ENCODE data around the gene KIF5A.

DNA sequence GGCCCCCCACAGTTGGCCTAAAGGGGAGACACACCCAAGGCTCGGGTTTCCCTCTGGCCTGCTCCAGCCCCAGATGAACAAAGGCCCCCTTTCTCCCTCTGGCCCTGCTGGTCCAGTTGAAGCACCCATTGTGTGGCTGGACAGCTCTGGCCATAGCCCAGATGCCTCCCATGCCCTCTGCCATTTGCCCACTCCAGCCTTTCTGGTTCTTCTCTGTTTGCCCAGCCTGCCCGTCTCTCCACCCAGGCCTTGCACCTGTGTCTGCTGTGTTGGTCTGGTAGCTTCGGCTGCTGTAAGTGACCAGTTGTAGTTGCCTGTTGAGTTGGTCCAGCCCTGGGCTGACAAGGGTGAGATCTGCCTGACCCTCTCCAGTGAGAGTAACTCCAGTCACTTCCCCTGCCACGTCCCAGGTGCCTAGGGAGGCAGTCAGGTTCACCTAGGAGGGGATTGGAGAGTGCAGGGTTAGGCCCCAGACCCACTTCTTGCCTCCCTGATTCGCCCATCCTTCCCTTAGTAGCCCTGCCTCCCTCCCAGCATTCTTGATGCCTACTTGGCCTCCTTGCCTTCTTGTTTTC is 80.1 kb downstream of the KIF5A start:
- TF ChIP-seq, protein P1, sequence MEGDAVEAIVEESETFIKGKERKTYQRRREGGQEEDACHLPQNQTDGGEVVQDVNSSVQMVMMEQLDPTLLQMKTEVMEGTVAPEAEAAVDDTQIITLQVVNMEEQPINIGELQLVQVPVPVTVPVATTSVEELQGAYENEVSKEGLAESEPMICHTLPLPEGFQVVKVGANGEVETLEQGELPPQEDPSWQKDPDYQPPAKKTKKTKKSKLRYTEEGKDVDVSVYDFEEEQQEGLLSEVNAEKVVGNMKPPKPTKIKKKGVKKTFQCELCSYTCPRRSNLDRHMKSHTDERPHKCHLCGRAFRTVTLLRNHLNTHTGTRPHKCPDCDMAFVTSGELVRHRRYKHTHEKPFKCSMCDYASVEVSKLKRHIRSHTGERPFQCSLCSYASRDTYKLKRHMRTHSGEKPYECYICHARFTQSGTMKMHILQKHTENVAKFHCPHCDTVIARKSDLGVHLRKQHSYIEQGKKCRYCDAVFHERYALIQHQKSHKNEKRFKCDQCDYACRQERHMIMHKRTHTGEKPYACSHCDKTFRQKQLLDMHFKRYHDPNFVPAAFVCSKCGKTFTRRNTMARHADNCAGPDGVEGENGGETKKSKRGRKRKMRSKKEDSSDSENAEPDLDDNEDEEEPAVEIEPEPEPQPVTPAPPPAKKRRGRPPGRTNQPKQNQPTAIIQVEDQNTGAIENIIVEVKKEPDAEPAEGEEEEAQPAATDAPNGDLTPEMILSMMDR (IDR thresholded peaks at IDR 0.05), result no peak
- TF ChIP-seq POLR2A (IDR thresholded peaks at IDR 0.05), result no peak

All from right lobe of liver (tissue), 4 donors.